ENCODE data around the gene RFX1. TPM values are rescaled to one million over a fixed set of nuclear protein-coding genes. Genes with fewer than 3 reads are reported as not detected.

RFX1 gene
- total RNA-seq, 1 donor from 2014 or later: 15.2 TPM

- H3K36me3 ChIP-seq: peaks cover 94% of the 10 kb centered on the region
- intact Hi-C loops (cut with micrococcal nuclease): no loop called here
- DNase-seq: no peak
Observed at GRCh38 chr19:13963603-13964105, 42.5 kb downstream of the RFX1 start.

GRCh38 chr19:13962699-13963602 lies 43.2 kb downstream of the RFX1 start:
- Histone ChIP-seq H3K27me3 (ENCODE audit: low read depth) (no peaks in the 10 kb centered on the region), H3K4me1 (peaks cover 7% of the 10 kb centered on the region), H3K27ac (replicated peaks) (no peak overlapping the region), H3K36me3 (peaks cover 94% of the 10 kb centered on the region), H3K9me3 (replicated peaks) (no peaks in the 10 kb centered on the region), H3K4me3 (peak overlapping the region; percentile 24)
- TF ChIP-seq CTCF (IDR thresholded peaks at IDR 0.05; ENCODE audit: borderline replicate concordance): no peak
- intact Hi-C loops (cut with micrococcal nuclease): no loop called here
- no peak for DNase-seq

More at GRCh38 chr19:13963603-13964105, 42.5 kb downstream of the RFX1 start:
- H3K4me3 ChIP-seq: no peak overlapping the region
- no peaks in the 10 kb centered on the region for H3K27me3 ChIP-seq (ENCODE audit: low read depth)
- H3K4me1 ChIP-seq: no peaks in the 10 kb centered on the region
- H3K27ac ChIP-seq (replicated peaks): no peak overlapping the region
- TF ChIP-seq CTCF (IDR thresholded peaks at IDR 0.05; ENCODE audit: borderline replicate concordance): no peak
- no peaks in the 10 kb centered on the region for H3K9me3 ChIP-seq (replicated peaks)

- DNase-seq: no peak
- peaks cover 16% of the 10 kb centered on the region for H3K4me1 ChIP-seq
- H3K4me3 ChIP-seq: peak overlapping the region; percentile 24
- intact Hi-C loops (cut with micrococcal nuclease): no loop called here
- H3K36me3 ChIP-seq: peaks cover 94% of the 10 kb centered on the region
- H3K27me3 ChIP-seq (ENCODE audit: low read depth): no peaks in the 10 kb centered on the region
- H3K27ac ChIP-seq (replicated peaks): no peak overlapping the region
- no peak for TF ChIP-seq CTCF (IDR thresholded peaks at IDR 0.05; ENCODE audit: borderline replicate concordance)
- H3K9me3 ChIP-seq (replicated peaks): no peaks in the 10 kb centered on the region
Observed at GRCh38 chr19:13961826-13962698, 44.1 kb downstream of the RFX1 start.

GRCh38 chr19:13960863-13961784 lies 45.0 kb downstream of the RFX1 start:
- H3K4me1 ChIP-seq: peaks cover 25% of the 10 kb centered on the region
- peaks cover 94% of the 10 kb centered on the region for H3K36me3 ChIP-seq
- H3K4me3 ChIP-seq: no peak overlapping the region
- no peaks in the 10 kb centered on the region for H3K27me3 ChIP-seq (ENCODE audit: low read depth)
- TF ChIP-seq CTCF (IDR thresholded peaks at IDR 0.05; ENCODE audit: borderline replicate concordance): no peak
- H3K9me3 ChIP-seq (replicated peaks): no peaks in the 10 kb centered on the region
- DNase-seq: no peak
- no peak overlapping the region for H3K27ac ChIP-seq (replicated peaks)
- intact Hi-C loops (cut with micrococcal nuclease): no loop called here
